Neutrophil (primary cell): ENCODE measurements around the gene CXCL1.

Experiments
- H3K27ac ChIP-seq: fragments of 200-600 bp; sonication (generic); 2 replicates; pipeline ENCODE4 v1.5.1; 2016; ENCODE audit warnings: mild to moderate bottlenecking, moderate library complexity
- H3K27me3 ChIP-seq: fragments of 200-600 bp; sonication (generic); 2 replicates; pipeline ENCODE4 v1.6.0; 2016; ENCODE audit warnings: mild to moderate bottlenecking
- H3K36me3 ChIP-seq: fragments of 200-600 bp; sonication (generic); 2 replicates; pipeline ENCODE4 v1.5.1; 2017
- H3K4me1 ChIP-seq, 2 experiments: fragments of 200-600 bp in 1 of 2; sonication (generic) in 1 of 2; 1 replicate in 1 of 2; 2 replicates in 1 of 2; pipeline versions ENCODE4 v1.5.1 to v1.6.1; 2013 to 2016; ENCODE audit warnings: low read depth in 1 of 2, low read length in 1 of 2, mild to moderate bottlenecking in 1 of 2, moderate library complexity in 1 of 2; ENCODE audit not compliant: control insufficient read depth in 1 of 2, insufficient read depth in 1 of 2
- H3K4me3 ChIP-seq, 2 experiments: fragments of 200-600 bp in 1 of 2; sonication (generic) in 1 of 2; 1 replicate in 1 of 2; 2 replicates in 1 of 2; pipeline ENCODE4 v1.5.1; 2013 to 2016; ENCODE audit warnings: low read depth in 1 of 2, low read length in 1 of 2, mild to moderate bottlenecking in 1 of 2, moderate library complexity in 1 of 2
- H3K9me3 ChIP-seq: fragments of 200-600 bp; sonication (generic); 2 replicates; pipeline ENCODE4 v1.5.1; 2016
- CTCF ChIP-seq: fragments of 200-600 bp; sonication (generic); IDR thresholded peaks from 2 replicates; pipeline ENCODE4 v1.5.1; 2016; ENCODE audit warnings: antibody characterized with exemption

Gene CXCL1

GRCh38 chr4:73859614-73860088, 9.5 kb upstream of the CXCL1 start:
- H3K27ac ChIP-seq, result no peak overlapping the region
- H3K27me3 ChIP-seq, result no peaks in the 10 kb centered on the region
- H3K4me1 ChIP-seq, result peaks cover 17 to 26% of the 10 kb centered on the region in 2 experiments
- no peaks in the 10 kb centered on the region for H3K9me3 ChIP-seq
- H3K36me3 ChIP-seq, result no peaks in the 10 kb centered on the region
- H3K4me3 ChIP-seq, result no peak overlapping the region
- TF ChIP-seq CTCF, result no peak

GRCh38 chr4:73860181-73860580, 9.0 kb upstream of the CXCL1 start:
- Histone ChIP-seq H3K9me3 (no peaks in the 10 kb centered on the region), H3K27ac (no peak overlapping the region), H3K4me3 (no peak overlapping the region), H3K4me1 (peaks cover 20 to 28% of the 10 kb centered on the region in 2 experiments), H3K27me3 (no peaks in the 10 kb centered on the region), H3K36me3 (no peaks in the 10 kb centered on the region)
- TF ChIP-seq CTCF, result no peak

GRCh38 chr4:73860917-73861316, 8.3 kb upstream of the CXCL1 start:
- Histone ChIP-seq H3K27me3 (no peaks in the 10 kb centered on the region), H3K4me1 (peaks cover 27 to 32% of the 10 kb centered on the region in 2 experiments), H3K36me3 (no peaks in the 10 kb centered on the region), H3K9me3 (no peaks in the 10 kb centered on the region), H3K27ac (no peak overlapping the region), H3K4me3 (no peak overlapping the region)
- no peak for TF ChIP-seq CTCF

GRCh38 chr4:73862322-73862721, 6.9 kb upstream of the CXCL1 start:
- no peak for TF ChIP-seq CTCF
- Histone ChIP-seq H3K9me3 (no peaks in the 10 kb centered on the region), H3K27me3 (no peaks in the 10 kb centered on the region), H3K27ac (peak overlapping the region; percentile 73), H3K4me3 (no peak overlapping the region), H3K36me3 (no peaks in the 10 kb centered on the region), H3K4me1 (peaks cover 38 to 41% of the 10 kb centered on the region in 2 experiments)

- Histone ChIP-seq H3K4me1 (peaks cover 52 to 54% of the 10 kb centered on the region in 2 experiments), H3K36me3 (no peaks in the 10 kb centered on the region), H3K27me3 (no peaks in the 10 kb centered on the region), H3K27ac (peak overlapping the region; percentile 73), H3K9me3 (no peaks in the 10 kb centered on the region), H3K4me3 (no peak overlapping the region)
- TF ChIP-seq CTCF, result peak; percentile 68
Observed at GRCh38 chr4:73864365-73864764, 4.8 kb upstream of the CXCL1 start.

GRCh38 chr4:73864961-73865360, 4.2 kb upstream of the CXCL1 start:
- Histone ChIP-seq H3K27me3 (no peaks in the 10 kb centered on the region), H3K4me1 (peaks cover 54 to 56% of the 10 kb centered on the region in 2 experiments), H3K4me3 (no peak overlapping the region), H3K27ac (peak overlapping the region; percentile 73), H3K9me3 (no peaks in the 10 kb centered on the region), H3K36me3 (no peaks in the 10 kb centered on the region)
- TF ChIP-seq CTCF, result no peak
